ENCODE measurements around the gene DDA1.

DNA sequence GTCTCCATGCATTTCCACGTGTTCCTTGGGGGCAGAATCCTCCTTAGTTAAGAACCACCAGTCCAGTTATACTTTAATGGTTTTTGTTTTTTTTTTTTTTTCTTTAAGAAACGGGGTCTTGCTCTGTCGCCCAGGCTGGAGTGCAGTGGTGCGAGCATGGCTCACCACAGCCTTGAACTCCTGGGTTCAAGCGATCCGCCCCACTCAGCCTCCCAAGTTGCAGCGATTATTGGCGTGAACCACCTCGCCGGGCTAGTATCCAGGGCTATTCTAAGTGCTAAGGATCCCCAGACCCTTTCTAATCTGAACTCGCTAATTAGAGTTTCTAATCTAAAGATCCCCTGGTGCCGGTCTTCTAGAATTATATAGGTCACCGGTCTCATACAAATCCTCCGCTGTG is 15.8 kb upstream of the DDA1 start:
- TF ChIP-seq RAD21 (IDR thresholded peaks at IDR 0.05; ENCODE audit: low read depth) (no peak), NFIC (IDR thresholded peaks at IDR 0.05) (no peak), ZBTB7A (IDR thresholded peaks at IDR 0.05; ENCODE audit: low read depth) (no peak), CREB1 (IDR thresholded peaks at IDR 0.05; ENCODE audit: low read depth) (no peak), EP300 (IDR thresholded peaks at IDR 0.05; ENCODE audit: borderline replicate concordance) (no peak), YY1 (IDR thresholded peaks at IDR 0.05; ENCODE audit: low read depth) (no peak), TCF12 (IDR thresholded peaks at IDR 0.05; ENCODE audit: low read depth) (no peak), TEAD4 (IDR thresholded peaks at IDR 0.05) (no peak), TAF1 (IDR thresholded peaks at IDR 0.05; ENCODE audit: low read depth) (no peak), FOXM1 (IDR thresholded peaks at IDR 0.05; ENCODE audit: borderline replicate concordance, low read depth) (no peak), CEBPB (IDR thresholded peaks at IDR 0.05) (no peak), EGR1 (IDR thresholded peaks at IDR 0.05) (no peak)
- TF ChIP-seq, protein P1, sequence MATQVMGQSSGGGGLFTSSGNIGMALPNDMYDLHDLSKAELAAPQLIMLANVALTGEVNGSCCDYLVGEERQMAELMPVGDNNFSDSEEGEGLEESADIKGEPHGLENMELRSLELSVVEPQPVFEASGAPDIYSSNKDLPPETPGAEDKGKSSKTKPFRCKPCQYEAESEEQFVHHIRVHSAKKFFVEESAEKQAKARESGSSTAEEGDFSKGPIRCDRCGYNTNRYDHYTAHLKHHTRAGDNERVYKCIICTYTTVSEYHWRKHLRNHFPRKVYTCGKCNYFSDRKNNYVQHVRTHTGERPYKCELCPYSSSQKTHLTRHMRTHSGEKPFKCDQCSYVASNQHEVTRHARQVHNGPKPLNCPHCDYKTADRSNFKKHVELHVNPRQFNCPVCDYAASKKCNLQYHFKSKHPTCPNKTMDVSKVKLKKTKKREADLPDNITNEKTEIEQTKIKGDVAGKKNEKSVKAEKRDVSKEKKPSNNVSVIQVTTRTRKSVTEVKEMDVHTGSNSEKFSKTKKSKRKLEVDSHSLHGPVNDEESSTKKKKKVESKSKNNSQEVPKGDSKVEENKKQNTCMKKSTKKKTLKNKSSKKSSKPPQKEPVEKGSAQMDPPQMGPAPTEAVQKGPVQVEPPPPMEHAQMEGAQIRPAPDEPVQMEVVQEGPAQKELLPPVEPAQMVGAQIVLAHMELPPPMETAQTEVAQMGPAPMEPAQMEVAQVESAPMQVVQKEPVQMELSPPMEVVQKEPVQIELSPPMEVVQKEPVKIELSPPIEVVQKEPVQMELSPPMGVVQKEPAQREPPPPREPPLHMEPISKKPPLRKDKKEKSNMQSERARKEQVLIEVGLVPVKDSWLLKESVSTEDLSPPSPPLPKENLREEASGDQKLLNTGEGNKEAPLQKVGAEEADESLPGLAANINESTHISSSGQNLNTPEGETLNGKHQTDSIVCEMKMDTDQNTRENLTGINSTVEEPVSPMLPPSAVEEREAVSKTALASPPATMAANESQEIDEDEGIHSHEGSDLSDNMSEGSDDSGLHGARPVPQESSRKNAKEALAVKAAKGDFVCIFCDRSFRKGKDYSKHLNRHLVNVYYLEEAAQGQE (IDR thresholded peaks at IDR 0.05; ENCODE audit: low read depth) = no peak
- TF ChIP-seq, protein P2, sequence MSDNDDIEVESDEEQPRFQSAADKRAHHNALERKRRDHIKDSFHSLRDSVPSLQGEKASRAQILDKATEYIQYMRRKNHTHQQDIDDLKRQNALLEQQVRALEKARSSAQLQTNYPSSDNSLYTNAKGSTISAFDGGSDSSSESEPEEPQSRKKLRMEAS (IDR thresholded peaks at IDR 0.05) = no peak
